GM12875 (cell line): ENCODE measurements around the gene LIMD2.

Experiments used
- H3K4me3 ChIP-seq: one replicate; pipeline ENCODE4 v1.5.1; 2011; ENCODE audit warnings: low read depth, low read length, control low read depth
- CTCF ChIP-seq: IDR thresholded peaks from 2 replicates; pipeline ENCODE4 v1.5.1; 2011; ENCODE audit warnings: low read depth, mild to moderate bottlenecking, control low read depth, inconsistent platforms, low read length, moderate library complexity, borderline replicate concordance; ENCODE audit not compliant: insufficient read depth

LIMD2 gene

GRCh38 chr17:63694950-63695773 lies 4.8 kb downstream of the LIMD2 start:
- no peak for TF ChIP-seq CTCF
- no peak overlapping the region for H3K4me3 ChIP-seq

GRCh38 chr17:63694229-63694949 lies 5.5 kb downstream of the LIMD2 start:
- H3K4me3 ChIP-seq: no peak overlapping the region
- TF ChIP-seq CTCF: no peak

GRCh38 chr17:63693411-63694113 lies 6.4 kb downstream of the LIMD2 start:
- no peak overlapping the region for H3K4me3 ChIP-seq
- TF ChIP-seq CTCF: no peak

GRCh38 chr17:63692195-63692816 lies 7.6 kb downstream of the LIMD2 start:
- TF ChIP-seq CTCF: no peak
- H3K4me3 ChIP-seq: no peak overlapping the region

GRCh38 chr17:63689479-63689878 lies 10.4 kb downstream of the LIMD2 start:
- H3K4me3 ChIP-seq: no peak overlapping the region
- no peak for TF ChIP-seq CTCF

- no peak overlapping the region for H3K4me3 ChIP-seq
- 0 out of 2 replicates have a peak, but pooled peaks have one; percentile 6 for TF ChIP-seq CTCF
Observed at GRCh38 chr17:63688396-63689020, 11.4 kb downstream of the LIMD2 start.
